Mesendoderm (in vitro differentiated cells): ENCODE data around the gene CCIN.

Experiments
- DNase-seq: peaks from one replicate; pipeline ENCODE4 v3.0.0; 2013
- H2AK5ac ChIP-seq: 2 replicates; pipeline ENCODE4 v1.6.1; 2013; ENCODE audit warnings: low read length, inconsistent platforms
- H2BK120ac ChIP-seq: 2 replicates; pipeline ENCODE4 v1.6.1; 2013; ENCODE audit warnings: low read depth, mild to moderate bottlenecking, low read length, moderate library complexity, mixed read lengths
- H2BK15ac ChIP-seq: replicated peaks from 2 replicates; pipeline ENCODE4 v1.6.1; 2013; ENCODE audit warnings: low read depth, mild to moderate bottlenecking, moderate library complexity
- H2BK5ac ChIP-seq: 2 replicates; pipeline ENCODE4 v1.6.1; 2013; ENCODE audit warnings: low read length, inconsistent platforms
- H3K18ac ChIP-seq: 2 replicates; pipeline ENCODE4 v1.6.1; 2013; ENCODE audit warnings: mild to moderate bottlenecking, low read length, mixed read lengths
- H3K23ac ChIP-seq: one replicate; pipeline ENCODE4 v1.6.1; 2013; ENCODE audit warnings: low read length
- H3K27ac ChIP-seq: 2 replicates; pipeline ENCODE4 v1.5.1; 2013; ENCODE audit warnings: low read depth, mild to moderate bottlenecking, inconsistent platforms, low read length, moderate library complexity
- H3K27me3 ChIP-seq: 2 replicates; pipeline ENCODE4 v1.6.1; 2013; ENCODE audit warnings: low read length, control low read depth, mild to moderate bottlenecking, inconsistent platforms; ENCODE audit not compliant: insufficient read depth, poor library complexity
- H3K36me3 ChIP-seq: 2 replicates; pipeline ENCODE4 v1.6.1; 2013; ENCODE audit warnings: low read length, inconsistent platforms; ENCODE audit not compliant: control insufficient read depth, insufficient read depth
- H3K4ac ChIP-seq: one replicate; pipeline ENCODE4 v1.6.1; 2013; ENCODE audit warnings: low read depth, mild to moderate bottlenecking, low read length, moderate library complexity
- H3K4me1 ChIP-seq: 2 replicates; pipeline ENCODE4 v1.6.1; 2013; ENCODE audit warnings: low read depth, low read length, inconsistent platforms; ENCODE audit not compliant: control insufficient read depth
- H3K4me2 ChIP-seq: 2 replicates; pipeline ENCODE4 v1.6.1; 2013; ENCODE audit warnings: low read length
- H3K4me3 ChIP-seq: 2 replicates; pipeline ENCODE4 v1.5.1; 2013; ENCODE audit warnings: mild to moderate bottlenecking, low read length
- H3K56ac ChIP-seq: one replicate; pipeline ENCODE4 v1.6.1; 2013; ENCODE audit warnings: low read length
- H3K79me1 ChIP-seq: 2 replicates; pipeline ENCODE4 v1.6.1; 2013; ENCODE audit warnings: low read length, inconsistent platforms
- H3K79me2 ChIP-seq: 2 replicates; pipeline ENCODE4 v1.6.1; 2013; ENCODE audit warnings: mild to moderate bottlenecking, low read length; ENCODE audit not compliant: control insufficient read depth, insufficient read depth
- H3K9ac ChIP-seq: 2 replicates; pipeline ENCODE4 v1.6.1; 2013; ENCODE audit warnings: low read length, inconsistent platforms
- H4K5ac ChIP-seq: one replicate; pipeline ENCODE4 v1.6.1; 2013; ENCODE audit warnings: low read length
- H4K8ac ChIP-seq: one replicate; pipeline ENCODE4 v1.6.1; 2013; ENCODE audit warnings: low read depth, mild to moderate bottlenecking, control low read depth, low read length, moderate library complexity
- whole genome bisulfite sequencing: extraction: QIAGEN DNeasy Blood & Tissue Kit; methylation state at CpG from one replicate; pipeline ENCODE4 v1.1.7; 2013; ENCODE audit warnings: low lambda C conversion rate, missing lambda C conversion rate; ENCODE audit not compliant: insufficient coverage; ENCODE audit errors: extremely low coverage; 5-methylcytosine and 5-hydroxymethylcytosine counted together

The CCIN gene

DNA sequence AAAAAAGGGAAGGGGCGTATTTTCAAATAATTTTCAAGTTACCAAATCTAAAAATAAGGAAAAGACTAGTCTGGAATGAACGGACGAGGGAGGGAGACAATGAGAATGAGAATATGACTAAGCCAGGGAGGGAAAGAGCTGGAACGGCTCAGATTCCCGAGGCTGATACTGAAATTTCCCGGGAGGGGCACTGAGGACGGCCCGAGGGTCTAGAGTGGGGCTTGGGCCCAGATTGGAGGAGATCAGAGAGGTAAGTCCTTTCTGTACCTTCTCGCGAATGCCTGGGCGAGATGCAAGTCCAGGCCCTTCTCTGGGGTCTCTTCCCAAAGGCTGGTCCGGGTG lies 3.4 kb upstream of the CCIN start:
- no CpG with 5 or more reads among the region's 12 CpGs for WGBS
- H3K56ac ChIP-seq, result no peak overlapping the region

DNA sequence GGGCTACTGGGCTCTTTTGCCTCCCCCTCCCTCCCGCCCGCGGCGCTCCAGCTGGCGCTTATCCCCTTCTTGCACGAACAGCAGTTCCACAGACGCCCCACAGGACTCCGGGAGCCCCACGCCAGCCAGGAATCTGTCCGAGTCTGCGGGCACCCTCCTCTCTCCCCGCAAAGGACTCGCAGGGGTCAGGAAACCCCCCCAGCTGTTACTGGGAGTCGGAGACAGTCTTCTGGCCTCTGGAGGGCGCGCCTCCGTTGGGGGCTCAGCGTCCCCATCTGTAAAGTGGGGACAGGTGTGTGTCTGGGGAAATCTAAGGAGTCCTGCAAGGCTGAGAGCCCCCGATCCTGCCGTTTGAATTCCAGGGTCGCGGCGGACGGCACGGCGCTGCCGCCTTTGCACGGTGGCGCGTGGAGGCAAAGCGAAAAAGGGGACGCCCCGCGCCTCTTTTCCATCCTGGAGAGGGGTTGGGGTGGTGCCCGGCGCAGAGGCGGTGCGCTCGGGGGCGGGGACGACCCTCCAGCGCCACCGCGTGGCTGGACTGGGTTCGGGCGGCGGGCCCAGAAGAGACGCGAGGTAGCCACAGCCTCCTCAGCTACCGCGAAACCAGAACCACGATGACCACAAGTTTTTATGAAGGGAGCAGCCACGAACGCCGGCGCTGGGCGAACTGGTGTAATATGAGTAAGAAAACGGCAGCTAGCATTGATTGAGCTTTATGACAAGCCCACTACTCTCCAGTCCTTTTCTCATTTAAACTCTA lies 2.8 kb upstream of the CCIN start:
- Histone ChIP-seq H3K4me3 (no peak overlapping the region), H2BK120ac (no peak overlapping the region)

More for the DNA sequence above, 3.4 kb upstream of the CCIN start:
- H3K4me2 ChIP-seq, result no peak overlapping the region
- peak overlapping the region; percentile 24 for H3K18ac ChIP-seq
- H3K27ac ChIP-seq, result no peak overlapping the region
- H3K23ac ChIP-seq, result no peak overlapping the region
- H3K4me3 ChIP-seq, result no peak overlapping the region
- H2BK120ac ChIP-seq, result no peak overlapping the region
- H4K8ac ChIP-seq, result no peak overlapping the region
- no peak overlapping the region for H2BK15ac ChIP-seq
- H2BK5ac ChIP-seq, result no peak overlapping the region
- H3K27me3 ChIP-seq, result no peaks in the 10 kb centered on the region
- H3K4me1 ChIP-seq, result peaks cover 18% of the 10 kb centered on the region
- H3K79me2 ChIP-seq, result no peaks in the 10 kb centered on the region
- no peaks in the 10 kb centered on the region for H3K36me3 ChIP-seq
- no peaks in the 10 kb centered on the region for H3K79me1 ChIP-seq
- peak; percentile 46 for DNase-seq
- H2AK5ac ChIP-seq, result no peak overlapping the region
- no peak overlapping the region for H3K9ac ChIP-seq
- H4K5ac ChIP-seq, result no peak overlapping the region
- H3K4ac ChIP-seq, result peak overlapping the region; percentile 82

GRCh38 chr9:36169708-36170107 lies 520 bp downstream of the CCIN start:
- Histone ChIP-seq H2BK15ac (no peak overlapping the region), H3K4ac (no peak overlapping the region), H3K36me3 (no peaks in the 10 kb centered on the region), H2BK5ac (no peak overlapping the region), H3K4me3 (no peak overlapping the region), H3K18ac (no peak overlapping the region), H3K4me1 (peaks cover 6% of the 10 kb centered on the region), H4K8ac (no peak overlapping the region), H3K4me2 (no peak overlapping the region), H3K79me1 (no peaks in the 10 kb centered on the region), H3K56ac (no peak overlapping the region), H3K79me2 (no peaks in the 10 kb centered on the region), H3K23ac (no peak overlapping the region), H2AK5ac (no peak overlapping the region), H2BK120ac (no peak overlapping the region), H3K9ac (no peak overlapping the region), H3K27me3 (no peaks in the 10 kb centered on the region), H3K27ac (no peak overlapping the region), H4K5ac (no peak overlapping the region)
- no CpG with 5 or more reads among the region's 17 CpGs for WGBS
- no peak for DNase-seq

More for the DNA sequence above, 2.8 kb upstream of the CCIN start:
- Histone ChIP-seq H2BK15ac (no peak overlapping the region), H3K79me1 (no peaks in the 10 kb centered on the region), H3K56ac (peak overlapping the region; percentile 78), H3K9ac (peak overlapping the region; percentile 32), H3K27ac (no peak overlapping the region), H3K79me2 (no peaks in the 10 kb centered on the region), H2BK5ac (no peak overlapping the region), H3K18ac (peak overlapping the region; percentile 24), H3K4me1 (peaks cover 18% of the 10 kb centered on the region), H3K4me2 (peak overlapping the region; percentile 62), H4K5ac (no peak overlapping the region), H3K27me3 (no peaks in the 10 kb centered on the region), H3K36me3 (no peaks in the 10 kb centered on the region), H4K8ac (no peak overlapping the region), H3K4ac (peak overlapping the region; percentile 82), H3K23ac (no peak overlapping the region), H2AK5ac (no peak overlapping the region)
- DNase-seq, result peak; percentile 83
- no CpG with 5 or more reads among the region's 58 CpGs for WGBS

- Histone ChIP-seq H3K56ac (no peak overlapping the region), H3K79me2 (no peaks in the 10 kb centered on the region), H3K4me3 (no peak overlapping the region), H3K18ac (no peak overlapping the region), H3K79me1 (no peaks in the 10 kb centered on the region), H3K36me3 (no peaks in the 10 kb centered on the region), H4K8ac (no peak overlapping the region), H3K9ac (no peak overlapping the region), H2BK15ac (no peak overlapping the region), H3K27me3 (no peaks in the 10 kb centered on the region), H3K4ac (no peak overlapping the region), H4K5ac (no peak overlapping the region), H2BK5ac (no peak overlapping the region), H3K27ac (no peak overlapping the region), H2AK5ac (no peak overlapping the region), H3K4me1 (no peaks in the 10 kb centered on the region), H2BK120ac (no peak overlapping the region), H3K23ac (no peak overlapping the region), H3K4me2 (no peak overlapping the region)
- WGBS, result no CpG with 5 or more reads among the region's 13 CpGs
- DNase-seq, result no peak
Measured at GRCh38 chr9:36170531-36170930, 1.3 kb downstream of the CCIN start.

DNA sequence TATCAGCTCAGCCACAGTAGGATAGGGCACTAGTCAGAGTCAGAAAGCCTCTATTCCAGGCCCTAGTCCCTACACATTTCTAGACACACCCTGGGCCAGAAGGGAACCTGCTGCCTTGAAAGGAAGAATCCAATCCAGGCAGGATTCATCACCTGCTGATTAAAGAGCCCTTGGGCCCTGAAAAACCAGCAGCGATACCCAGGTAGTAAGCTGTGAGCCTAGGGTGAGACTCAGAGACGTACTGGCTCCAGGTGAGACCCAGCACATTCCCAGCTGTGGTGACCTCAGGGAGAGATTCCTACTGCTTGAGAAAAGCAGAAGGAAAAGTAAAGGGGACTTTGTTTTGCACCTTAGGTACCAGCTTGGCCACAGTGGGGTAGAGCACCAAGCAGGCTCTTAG lies 4.7 kb downstream of the CCIN start:
- Histone ChIP-seq H3K36me3 (no peaks in the 10 kb centered on the region), H3K23ac (no peak overlapping the region), H3K18ac (no peak overlapping the region), H3K4me2 (no peak overlapping the region), H2BK5ac (no peak overlapping the region), H3K4me1 (no peaks in the 10 kb centered on the region), H2BK120ac (no peak overlapping the region), H3K56ac (no peak overlapping the region), H3K79me1 (no peaks in the 10 kb centered on the region), H4K5ac (no peak overlapping the region), H3K4me3 (no peak overlapping the region), H3K27ac (no peak overlapping the region), H4K8ac (no peak overlapping the region), H3K9ac (no peak overlapping the region), H2BK15ac (no peak overlapping the region), H3K4ac (no peak overlapping the region), H3K79me2 (no peaks in the 10 kb centered on the region), H3K27me3 (no peaks in the 10 kb centered on the region), H2AK5ac (no peak overlapping the region)
- DNase-seq, result no peak
- WGBS, result no CpG with 5 or more reads among the region's 2 CpGs

- H3K27me3 ChIP-seq, result no peaks in the 10 kb centered on the region
- H3K79me2 ChIP-seq, result no peaks in the 10 kb centered on the region
- DNase-seq, result no peak
- H3K18ac ChIP-seq, result no peak overlapping the region
- no peaks in the 10 kb centered on the region for H3K79me1 ChIP-seq
- H3K36me3 ChIP-seq, result no peaks in the 10 kb centered on the region
- H3K4me1 ChIP-seq, result no peaks in the 10 kb centered on the region
- no peak overlapping the region for H3K27ac ChIP-seq
- no CpG with 5 or more reads among the region's 7 CpGs for WGBS
- H2BK120ac ChIP-seq, result no peak overlapping the region
- no peak overlapping the region for H4K5ac ChIP-seq
- H3K9ac ChIP-seq, result no peak overlapping the region
- no peak overlapping the region for H3K23ac ChIP-seq
- H3K56ac ChIP-seq, result no peak overlapping the region
- no peak overlapping the region for H2BK5ac ChIP-seq
- no peak overlapping the region for H3K4me3 ChIP-seq
- no peak overlapping the region for H2AK5ac ChIP-seq
- H3K4ac ChIP-seq, result no peak overlapping the region
- H2BK15ac ChIP-seq, result no peak overlapping the region
- no peak overlapping the region for H3K4me2 ChIP-seq
- H4K8ac ChIP-seq, result no peak overlapping the region
Measured at GRCh38 chr9:36174271-36174670, 5.1 kb downstream of the CCIN start.
